ENCODE measurements around the gene WIPF2.
A peak's percentile ranks its signal among the peaks of the same experiment; 100 is the strongest.

Gene WIPF2

GRCh38 chr17:40325156-40326013, 106.3 kb downstream of the WIPF2 start (continued):
- TF ChIP-seq SCRT2 (tag by site-specific recombination; IDR thresholded peaks at IDR 0.05) (no peak), ZNF10 (tag by site-specific recombination; IDR thresholded peaks at IDR 0.05) (no peak), KLF9 (tag by site-specific recombination; IDR thresholded peaks at IDR 0.05; ENCODE audit: low read depth) (no peak), GFI1B (tag by site-specific recombination; IDR thresholded peaks at IDR 0.05) (peak; percentile 86; the same call in 1 of the 2 replicates), ZNF311 (tag by site-specific recombination; IDR thresholded peaks at IDR 0.05; ENCODE audit: borderline replicate concordance) (no peak), HOXC10 (CRISPR knock-in tag; IDR thresholded peaks at IDR 0.05) (no peak), YY1 (tag by site-specific recombination; IDR thresholded peaks at IDR 0.05) (no peak), ZNF558 (tag by site-specific recombination; IDR thresholded peaks at IDR 0.05) (peak; percentile 93), ZNF776 (tag by site-specific recombination; IDR thresholded peaks at IDR 0.05; ENCODE audit: borderline replicate concordance) (no peak), ZBTB49 (tag by site-specific recombination; IDR thresholded peaks at IDR 0.05; ENCODE audit: low read depth) (no peak), OVOL3 (tag by site-specific recombination; IDR thresholded peaks at IDR 0.05) (peak; percentile 74; the same call in 1 of the 2 replicates), HOXA7 (CRISPR knock-in tag; IDR thresholded peaks at IDR 0.05; ENCODE audit: borderline replicate concordance) (no peak), ZNF350 (tag by site-specific recombination; IDR thresholded peaks at IDR 0.05) (no peak), KLF10 (tag by site-specific recombination; IDR thresholded peaks at IDR 0.05) (no peak), IKZF3 (tag by site-specific recombination; IDR thresholded peaks at IDR 0.05) (no peak), ZNF133 (tag by site-specific recombination; IDR thresholded peaks at IDR 0.05) (no peak), EGR2 (tag by site-specific recombination; IDR thresholded peaks at IDR 0.05; ENCODE audit: low read depth) (no peak), ZNF202 (tag by site-specific recombination; IDR thresholded peaks at IDR 0.05; ENCODE audit: borderline replicate concordance) (no peak; the same call in 1 of the 2 replicates), ZNF654 (tag by site-specific recombination; IDR thresholded peaks at IDR 0.05; ENCODE audit: low read depth) (peak; percentile 62), ZNF112 (tag by site-specific recombination; IDR thresholded peaks at IDR 0.05) (no peak), ZNF324 (tag by site-specific recombination; IDR thresholded peaks at IDR 0.05) (no peak), KLF16 (tag by site-specific recombination; IDR thresholded peaks at IDR 0.05) (no peak), FEZF1 (tag by site-specific recombination; IDR thresholded peaks at IDR 0.05) (no peak), ZNF792 (tag by site-specific recombination; IDR thresholded peaks at IDR 0.05) (no peak), ZNF423 (tag by site-specific recombination; IDR thresholded peaks at IDR 0.05) (no peak), ZNF677 (tag by site-specific recombination; IDR thresholded peaks at IDR 0.05) (no peak), ZNF830 (tag by site-specific recombination; IDR thresholded peaks at IDR 0.05; ENCODE audit: low read depth) (no peak)
- TF ChIP-seq, protein P1, sequence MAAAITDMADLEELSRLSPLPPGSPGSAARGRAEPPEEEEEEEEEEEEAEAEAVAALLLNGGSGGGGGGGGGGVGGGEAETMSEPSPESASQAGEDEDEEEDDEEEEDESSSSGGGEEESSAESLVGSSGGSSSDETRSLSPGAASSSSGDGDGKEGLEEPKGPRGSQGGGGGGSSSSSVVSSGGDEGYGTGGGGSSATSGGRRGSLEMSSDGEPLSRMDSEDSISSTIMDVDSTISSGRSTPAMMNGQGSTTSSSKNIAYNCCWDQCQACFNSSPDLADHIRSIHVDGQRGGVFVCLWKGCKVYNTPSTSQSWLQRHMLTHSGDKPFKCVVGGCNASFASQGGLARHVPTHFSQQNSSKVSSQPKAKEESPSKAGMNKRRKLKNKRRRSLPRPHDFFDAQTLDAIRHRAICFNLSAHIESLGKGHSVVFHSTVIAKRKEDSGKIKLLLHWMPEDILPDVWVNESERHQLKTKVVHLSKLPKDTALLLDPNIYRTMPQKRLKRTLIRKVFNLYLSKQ (tag by site-specific recombination; IDR thresholded peaks at IDR 0.05; ENCODE audit: borderline replicate concordance) = peak; percentile 87; the same call in 1 of the 2 replicates
- TF ChIP-seq, protein P2, sequence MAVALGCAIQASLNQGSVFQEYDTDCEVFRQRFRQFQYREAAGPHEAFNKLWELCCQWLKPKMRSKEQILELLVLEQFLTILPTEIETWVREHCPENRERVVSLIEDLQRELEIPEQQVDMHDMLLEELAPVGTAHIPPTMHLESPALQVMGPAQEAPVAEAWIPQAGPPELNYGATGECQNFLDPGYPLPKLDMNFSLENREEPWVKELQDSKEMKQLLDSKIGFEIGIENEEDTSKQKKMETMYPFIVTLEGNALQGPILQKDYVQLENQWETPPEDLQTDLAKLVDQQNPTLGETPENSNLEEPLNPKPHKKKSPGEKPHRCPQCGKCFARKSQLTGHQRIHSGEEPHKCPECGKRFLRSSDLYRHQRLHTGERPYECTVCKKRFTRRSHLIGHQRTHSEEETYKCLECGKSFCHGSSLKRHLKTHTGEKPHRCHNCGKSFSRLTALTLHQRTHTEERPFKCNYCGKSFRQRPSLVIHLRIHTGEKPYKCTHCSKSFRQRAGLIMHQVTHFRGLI (tag by site-specific recombination; IDR thresholded peaks at IDR 0.05) = peak; percentile 1; the same call in 1 of the 2 replicates
- TF ChIP-seq, protein P3, sequence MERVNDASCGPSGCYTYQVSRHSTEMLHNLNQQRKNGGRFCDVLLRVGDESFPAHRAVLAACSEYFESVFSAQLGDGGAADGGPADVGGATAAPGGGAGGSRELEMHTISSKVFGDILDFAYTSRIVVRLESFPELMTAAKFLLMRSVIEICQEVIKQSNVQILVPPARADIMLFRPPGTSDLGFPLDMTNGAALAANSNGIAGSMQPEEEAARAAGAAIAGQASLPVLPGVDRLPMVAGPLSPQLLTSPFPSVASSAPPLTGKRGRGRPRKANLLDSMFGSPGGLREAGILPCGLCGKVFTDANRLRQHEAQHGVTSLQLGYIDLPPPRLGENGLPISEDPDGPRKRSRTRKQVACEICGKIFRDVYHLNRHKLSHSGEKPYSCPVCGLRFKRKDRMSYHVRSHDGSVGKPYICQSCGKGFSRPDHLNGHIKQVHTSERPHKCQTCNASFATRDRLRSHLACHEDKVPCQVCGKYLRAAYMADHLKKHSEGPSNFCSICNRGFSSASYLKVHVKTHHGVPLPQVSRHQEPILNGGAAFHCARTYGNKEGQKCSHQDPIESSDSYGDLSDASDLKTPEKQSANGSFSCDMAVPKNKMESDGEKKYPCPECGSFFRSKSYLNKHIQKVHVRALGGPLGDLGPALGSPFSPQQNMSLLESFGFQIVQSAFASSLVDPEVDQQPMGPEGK (tag by site-specific recombination; IDR thresholded peaks at IDR 0.05) = no peak
- TF ChIP-seq, protein P4, sequence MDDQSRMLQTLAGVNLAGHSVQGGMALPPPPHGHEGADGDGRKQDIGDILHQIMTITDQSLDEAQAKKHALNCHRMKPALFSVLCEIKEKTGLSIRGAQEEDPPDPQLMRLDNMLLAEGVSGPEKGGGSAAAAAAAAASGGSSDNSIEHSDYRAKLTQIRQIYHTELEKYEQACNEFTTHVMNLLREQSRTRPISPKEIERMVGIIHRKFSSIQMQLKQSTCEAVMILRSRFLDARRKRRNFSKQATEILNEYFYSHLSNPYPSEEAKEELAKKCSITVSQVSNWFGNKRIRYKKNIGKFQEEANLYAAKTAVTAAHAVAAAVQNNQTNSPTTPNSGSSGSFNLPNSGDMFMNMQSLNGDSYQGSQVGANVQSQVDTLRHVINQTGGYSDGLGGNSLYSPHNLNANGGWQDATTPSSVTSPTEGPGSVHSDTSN (CRISPR knock-in tag; IDR thresholded peaks at IDR 0.05) = no peak
